HepG2 (cell line): ENCODE measurements around the gene NUP93. TPM values are rescaled to one million over a fixed set of nuclear protein-coding genes. Genes with fewer than 3 reads are reported as not detected.

Source experiments
- FOSL1 ChIP-seq: sonication (generic); formaldehyde crosslinking; IDR thresholded peaks from 2 replicates; pipeline ENCODE4 v1.9.0; 2021; ENCODE audit warnings: missing genetic modification reagents, borderline replicate concordance
- HINFP ChIP-seq: sonication (generic); formaldehyde crosslinking; IDR thresholded peaks from 2 replicates; pipeline ENCODE4 v1.4.0; 2020; ENCODE audit warnings: low read depth, mild to moderate bottlenecking, missing genetic modification reagents
- HOXA7 ChIP-seq: sonication (generic); formaldehyde crosslinking; IDR thresholded peaks from 2 replicates; pipeline ENCODE4 v1.8.1; 2022; ENCODE audit warnings: mild to moderate bottlenecking, missing genetic modification reagents, moderate library complexity
- KLF13 ChIP-seq: sonication (generic); formaldehyde crosslinking; IDR thresholded peaks from 2 replicates; pipeline ENCODE4 v1.4.0; 2020; ENCODE audit warnings: mild to moderate bottlenecking, missing genetic modification reagents
- KLF15 ChIP-seq: sonication (generic); formaldehyde crosslinking; IDR thresholded peaks from 2 replicates; pipeline ENCODE4 v1.8.1; 2023; ENCODE audit warnings: borderline replicate concordance, mild to moderate bottlenecking, inconsistent platforms, missing genetic modification reagents, mixed read lengths
- MTF1 ChIP-seq: sonication (generic); formaldehyde crosslinking; IDR thresholded peaks from 2 replicates; pipeline ENCODE4 v1.5.0; 2020; ENCODE audit warnings: missing genetic modification reagents
- NONO ChIP-seq, 2 experiments: fragments of 450-650 bp in 1 of 2; sonication (generic) in 1 of 2; formaldehyde crosslinking in 1 of 2; IDR thresholded peaks in 1 of 2; conservative IDR thresholded peaks in 1 of 2; 2 replicates each; pipeline versions ENCODE4 v1.6.1 to v1.8.0; 2017 to 2022; ENCODE audit warnings: mild to moderate bottlenecking in 1 of 2, missing genetic modification reagents in 1 of 2, moderate library complexity in 1 of 2
- NR2F6 ChIP-seq, 2 experiments: IDR thresholded peaks; 2 replicates each; pipeline ENCODE4 v1.6.1; 2016; ENCODE audit warnings: antibody characterized with exemption in 1 of 2, mild to moderate bottlenecking in 1 of 2
- NRL ChIP-seq: sonication (generic); formaldehyde crosslinking; IDR thresholded peaks from 2 replicates; pipeline ENCODE4 v1.5.0; 2020; ENCODE audit warnings: missing genetic modification reagents, mild to moderate bottlenecking, moderate library complexity, borderline replicate concordance
- RERE ChIP-seq: IDR thresholded peaks from 2 replicates; pipeline ENCODE4 v1.6.1; 2016; ENCODE audit warnings: low read depth, missing genetic modification reagents, missing compliant biosample characterization
- SSRP1 ChIP-seq: IDR thresholded peaks from 2 replicates; pipeline ENCODE4 v1.6.1; 2016; ENCODE audit warnings: control low read depth
- TBX3 ChIP-seq: fragments of 450-650 bp; IDR thresholded peaks from 2 replicates; pipeline ENCODE4 v1.6.1; 2017; ENCODE audit warnings: antibody characterized with exemption, mild to moderate bottlenecking, inconsistent platforms, borderline replicate concordance
- THYN1 ChIP-seq: sonication (generic); formaldehyde crosslinking; IDR thresholded peaks from 2 replicates; pipeline ENCODE4 v1.8.1; 2023; ENCODE audit warnings: low read depth, mild to moderate bottlenecking, moderate library complexity, missing genetic modification reagents, borderline replicate concordance
- ZFX ChIP-seq: sonication (generic); formaldehyde crosslinking; IDR thresholded peaks from 2 replicates; pipeline ENCODE4 v1.4.0; 2020; ENCODE audit warnings: mild to moderate bottlenecking, low read depth, missing genetic modification reagents, moderate library complexity
- ZNF225 ChIP-seq: sonication (generic); formaldehyde crosslinking; IDR thresholded peaks from 2 replicates; pipeline ENCODE4 v1.4.0; 2020; ENCODE audit warnings: mild to moderate bottlenecking, missing genetic modification reagents
- ZNF264 ChIP-seq: sonication (generic); formaldehyde crosslinking; IDR thresholded peaks from 2 replicates; pipeline ENCODE4 v1.4.0; 2020; ENCODE audit warnings: missing genetic modification reagents
- ZNF280B ChIP-seq: sonication (generic); formaldehyde crosslinking; IDR thresholded peaks from 2 replicates; pipeline ENCODE4 v1.5.0; 2020; ENCODE audit warnings: missing genetic modification reagents, mild to moderate bottlenecking, borderline replicate concordance
- ZNF343 ChIP-seq: sonication (generic); formaldehyde crosslinking; IDR thresholded peaks from 2 replicates; pipeline ENCODE4 v1.4.0; 2020; ENCODE audit warnings: mild to moderate bottlenecking, missing genetic modification reagents
- ZNF747 ChIP-seq: sonication (generic); formaldehyde crosslinking; IDR thresholded peaks from 2 replicates; pipeline ENCODE4 v1.8.1; 2023; ENCODE audit warnings: missing genetic modification reagents, mild to moderate bottlenecking, borderline replicate concordance
- polyA plus RNA-seq, 8 experiments: library from polyadenylated mRNA; depleted of rRNA in 3 of 8; stranded (reverse) in 7 of 8; unstranded in 1 of 8; fragments of >200 nt; fragmentation: Illumina TruSeq in 4 of 8; extraction: Trizol in 4 of 8; gene quantifications; 2 replicates each; pipeline versions ENCODE4 v1.2.1 to v1.2.3, GENCODE V29; 2011 to 2016; ENCODE audit warnings: low read depth in 4 of 8, missing spikeins in 1 of 8, mixed read lengths in 1 of 8; ENCODE audit not compliant: insufficient read depth in 1 of 8
- total RNA-seq, 5 experiments: library from RNA; depleted of rRNA; stranded (reverse); fragments of >200 nt; fragmentation: Illumina TruSeq; extraction: Trizol; gene quantifications; 2 replicates each; pipeline ENCODE4 v1.2.3, GENCODE V29; 2016; ENCODE audit warnings: low read depth in 1 of 5

The NUP93 gene
- total and polyA plus RNA-seq, 2 of the 13 experiments (the other 11 are each of a cell fraction or from before 2014, with no cell fraction given), result 58.5 to 140 TPM

- TF ChIP-seq RERE (CRISPR knock-in tag) (no peak), NONO (IDR thresholded peaks at IDR 0.05) (no peak), NONO (CRISPR knock-in tag; conservative IDR thresholded peaks at IDR 0.05) (peak; percentile 44; the same call in 1 of the 2 replicates), SSRP1 (CRISPR knock-in tag) (no peak), ZNF280B (CRISPR knock-in tag) (no peak), NRL (CRISPR knock-in tag) (no peak), HOXA7 (CRISPR knock-in tag) (no peak), MTF1 (CRISPR knock-in tag) (no peak), KLF15 (CRISPR knock-in tag) (no peak), ZNF225 (no peak), FOSL1 (CRISPR knock-in tag) (no peak), HINFP (no peak), ZNF747 (CRISPR knock-in tag) (peak; percentile 51; the same call in 1 of the 2 replicates), ZNF343 (CRISPR knock-in tag) (no peak), TBX3 (no peak), ZFX (no peak; the same call in 1 of the 2 replicates), KLF13 (CRISPR knock-in tag) (no peak), THYN1 (CRISPR knock-in tag) (no peak), ZNF264 (CRISPR knock-in tag) (peak; percentile 70; the same call in 1 of the 2 replicates), NR2F6 (IDR thresholded peaks at IDR 0.05) (no peak; the same call in 1 of the 2 replicates), NR2F6 (CRISPR knock-in tag; IDR thresholded peaks at IDR 0.05) (peak; percentile 82)
Measured at GRCh38 chr16:56814537-56815432, 84.9 kb downstream of the NUP93 start (continued).
